ENCODE results near the gene RHOA.

DNA sequence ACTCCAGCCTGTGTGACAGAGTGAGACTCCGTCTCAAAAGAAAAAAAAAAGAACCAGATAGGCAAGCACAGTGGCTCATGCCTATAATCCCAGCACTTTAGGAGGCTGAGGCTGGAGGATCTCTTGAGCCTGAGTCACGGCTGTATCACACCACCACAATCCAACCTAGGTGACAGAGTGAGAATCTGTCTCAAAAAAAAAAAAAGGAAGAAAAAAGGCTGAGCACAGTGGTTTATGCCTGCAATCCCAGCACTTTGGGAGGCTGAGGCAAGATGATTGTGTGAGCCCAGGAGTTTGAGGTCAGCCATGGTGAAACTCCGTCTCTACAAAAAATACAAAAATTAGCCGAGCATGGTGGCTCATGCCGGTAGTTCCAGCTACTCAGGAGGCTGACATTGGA is 23.0 kb upstream of the RHOA start:
- TF ChIP-seq, protein P1, sequence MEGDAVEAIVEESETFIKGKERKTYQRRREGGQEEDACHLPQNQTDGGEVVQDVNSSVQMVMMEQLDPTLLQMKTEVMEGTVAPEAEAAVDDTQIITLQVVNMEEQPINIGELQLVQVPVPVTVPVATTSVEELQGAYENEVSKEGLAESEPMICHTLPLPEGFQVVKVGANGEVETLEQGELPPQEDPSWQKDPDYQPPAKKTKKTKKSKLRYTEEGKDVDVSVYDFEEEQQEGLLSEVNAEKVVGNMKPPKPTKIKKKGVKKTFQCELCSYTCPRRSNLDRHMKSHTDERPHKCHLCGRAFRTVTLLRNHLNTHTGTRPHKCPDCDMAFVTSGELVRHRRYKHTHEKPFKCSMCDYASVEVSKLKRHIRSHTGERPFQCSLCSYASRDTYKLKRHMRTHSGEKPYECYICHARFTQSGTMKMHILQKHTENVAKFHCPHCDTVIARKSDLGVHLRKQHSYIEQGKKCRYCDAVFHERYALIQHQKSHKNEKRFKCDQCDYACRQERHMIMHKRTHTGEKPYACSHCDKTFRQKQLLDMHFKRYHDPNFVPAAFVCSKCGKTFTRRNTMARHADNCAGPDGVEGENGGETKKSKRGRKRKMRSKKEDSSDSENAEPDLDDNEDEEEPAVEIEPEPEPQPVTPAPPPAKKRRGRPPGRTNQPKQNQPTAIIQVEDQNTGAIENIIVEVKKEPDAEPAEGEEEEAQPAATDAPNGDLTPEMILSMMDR (IDR thresholded peaks at IDR 0.05; ENCODE audit: low read depth, low read length, poor library complexity, severe bottlenecking), result no peak
- TF ChIP-seq EZH2phosphoT487 (IDR thresholded peaks at IDR 0.05; ENCODE audit: borderline replicate concordance, low read length), result no peak
